HG03196 (cell line): Measurements from ENCODE around the gene COPS6.

Experiments
- ATAC-seq: cut with Tn5 transposase; IDR thresholded peaks from one replicate; pipeline ENCODE4 v1.9.1; 2021; ENCODE audit not compliant: unreplicated experiment

COPS6 gene

GRCh38 chr7:100088621-100089457, at the start of gene COPS6:
Gene COPS6 (plus strand): TSS chr7:100088969. CDS start chr7:100088991, 22 bp downstream.
- peak; percentile 61 for ATAC-seq

GRCh38 chr7:100040575-100040974, 48.2 kb upstream of the COPS6 start:
- ATAC-seq = no peak

- ATAC-seq = no peak
These were observed 44.1 kb upstream of the COPS6 start for GRCh38 chr7:100044718-100045117.

GRCh38 chr7:100048680-100049079, 40.1 kb upstream of the COPS6 start:
- no peak for ATAC-seq

GRCh38 chr7:100049441-100050291, 39.1 kb upstream of the COPS6 start, which contains the start of gene ZSCAN21:
Gene ZSCAN21 (plus strand): TSS chr7:100049774. CDS start chr7:100057007, 7,233 bp downstream.
- peak; percentile 79 for ATAC-seq

GRCh38 chr7:100051611-100052010, 37.2 kb upstream of the COPS6 start:
- no peak for ATAC-seq

GRCh38 chr7:100053215-100053614, 35.6 kb upstream of the COPS6 start:
- ATAC-seq = no peak

- no peak for ATAC-seq
These were observed 31.8 kb upstream of the COPS6 start for GRCh38 chr7:100057006-100057405.

- ATAC-seq = no peak
These were observed 29.5 kb upstream of the COPS6 start for GRCh38 chr7:100059251-100059739.

- no peak for ATAC-seq
These were observed 27.1 kb upstream of the COPS6 start for GRCh38 chr7:100061518-100062193.

- ATAC-seq = no peak
These were observed 25.4 kb upstream of the COPS6 start for GRCh38 chr7:100063376-100063775.

- no peak for ATAC-seq
These were observed 24.6 kb upstream of the COPS6 start for GRCh38 chr7:100064162-100064561.

- ATAC-seq = no peak
These were observed 23.1 kb upstream of the COPS6 start for GRCh38 chr7:100065452-100066186.

- ATAC-seq = no peak
These were observed 21.8 kb upstream of the COPS6 start for GRCh38 chr7:100066953-100067352.

GRCh38 chr7:100069991-100070390, 18.8 kb upstream of the COPS6 start:
- no peak for ATAC-seq

GRCh38 chr7:100071018-100071723, 17.6 kb upstream of the COPS6 start:
- ATAC-seq = no peak

- no peak for ATAC-seq
These were observed 16.3 kb upstream of the COPS6 start for GRCh38 chr7:100072462-100072861.

GRCh38 chr7:100074841-100075240, 13.9 kb upstream of the COPS6 start:
- no peak for ATAC-seq

GRCh38 chr7:100075418-100075817, 13.4 kb upstream of the COPS6 start:
- no peak for ATAC-seq

GRCh38 chr7:100077205-100077604, 11.6 kb upstream of the COPS6 start:
- ATAC-seq = no peak
